Fibroblast of lung (primary cell): Measurements from ENCODE around the gene HDAC8. TPM values are rescaled to one million over a fixed set of nuclear protein-coding genes. Genes with fewer than 3 reads are reported as not detected.
"Not testable (repeated sequence)": the region's sequence is repeated elsewhere in the genome, so short reads cannot be mapped to it uniquely, and the experiment has no call there.

Experiments used
- DNase-seq, 2 donors: peaks; one replicate each; pipeline versions ENCODE4 v3.0.0 to v3.0.0-alpha.2; 2010; ENCODE audit warnings: low read depth in 2 of 2
- H2AFZ ChIP-seq: 2 replicates; pipeline ENCODE4 v1.5.1; 2012; ENCODE audit warnings: low read length, control low read depth, inconsistent platforms
- H3K27ac ChIP-seq: 2 replicates; pipeline ENCODE4 v1.5.1; 2011; ENCODE audit warnings: low read length, control low read depth; ENCODE audit not compliant: insufficient read depth
- H3K27me3 ChIP-seq: 2 replicates; pipeline ENCODE4 v1.5.1; 2011; ENCODE audit warnings: mild to moderate bottlenecking, low read length; ENCODE audit not compliant: control insufficient read depth, insufficient read depth
- H3K36me3 ChIP-seq: 2 replicates; pipeline ENCODE4 v1.5.1; 2011; ENCODE audit warnings: low read length; ENCODE audit not compliant: control insufficient read depth, insufficient read depth
- H3K4me1 ChIP-seq: 2 replicates; pipeline ENCODE4 v1.5.1; 2011; ENCODE audit warnings: low read length; ENCODE audit not compliant: control insufficient read depth, insufficient read depth; ENCODE audit errors: extremely low read depth
- H3K4me2 ChIP-seq: 2 replicates; pipeline ENCODE4 v1.5.1; 2011; ENCODE audit warnings: low read length, control low read depth; ENCODE audit not compliant: insufficient read depth; ENCODE audit errors: extremely low read depth
- H3K4me3 ChIP-seq, 4 experiments: fragments of 200-600 bp in 1 of 4; sonication (generic) in 1 of 4; replicated peaks in 1 of 4; 2 replicates each; pipeline ENCODE4 v1.5.1; 2011 to 2016; ENCODE audit warnings: low read length in 4 of 4, low read depth in 3 of 4, mild to moderate bottlenecking in 3 of 4, control low read depth in 2 of 4, inconsistent platforms in 1 of 4, mixed read lengths in 1 of 4; ENCODE audit not compliant: insufficient read depth in 1 of 4; ENCODE audit errors: control extremely low read depth in 1 of 4
- H3K79me2 ChIP-seq: 2 replicates; pipeline ENCODE4 v1.5.1; 2012; ENCODE audit warnings: mild to moderate bottlenecking, low read length, inconsistent platforms; ENCODE audit not compliant: control insufficient read depth, insufficient read depth
- H3K9ac ChIP-seq: 2 replicates; pipeline ENCODE4 v1.5.1; 2011; ENCODE audit warnings: mild to moderate bottlenecking, low read length, control low read depth; ENCODE audit not compliant: insufficient read depth
- H3K9me3 ChIP-seq: 2 replicates; pipeline ENCODE4 v1.5.1; 2012; ENCODE audit warnings: low read depth, low read length; ENCODE audit not compliant: control insufficient read depth, insufficient read depth
- H4K20me1 ChIP-seq: 2 replicates; pipeline ENCODE4 v1.5.1; 2011; ENCODE audit warnings: low read length; ENCODE audit not compliant: control insufficient read depth, insufficient read depth; ENCODE audit errors: extremely low read depth
- CTCF ChIP-seq, 2 donors: IDR thresholded peaks in 1 of 2; conservative IDR thresholded peaks in 1 of 2; 1 replicate in 1 of 2; 2 replicates in 1 of 2; pipeline ENCODE4 v1.5.1; 2011 to 2012; ENCODE audit warnings: low read length in 2 of 2, control low read depth in 1 of 2, inconsistent platforms in 1 of 2, low read depth in 1 of 2, mild to moderate bottlenecking in 1 of 2
- EZH2 ChIP-seq: IDR thresholded peaks from 2 replicates; pipeline ENCODE4 v1.5.1; 2012; ENCODE audit warnings: low read length, control low read depth, mild to moderate bottlenecking; ENCODE audit errors: missing control alignments
- polyA plus RNA-seq, 2 donors: library from polyadenylated mRNA; depleted of rRNA in 1 of 2; stranded (reverse) in 1 of 2; unstranded in 1 of 2; fragments of >200 nt; gene quantifications; 2 replicates each; pipeline ENCODE4 v1.2.1, GENCODE V29; 2011 to 2012; ENCODE audit warnings: missing spikeins in 1 of 2
- total RNA-seq: library from RNA; depleted of rRNA; stranded (reverse); fragments of >200 nt; gene quantifications from 2 replicates; pipeline ENCODE4 v1.2.1, GENCODE V29; 2014

HDAC8 gene
- total and polyA plus RNA-seq, 2 donors (not counting 1 experiment from before 2014, with no cell fraction given) = 25.9 TPM

GRCh38 chrX:72554448-72555140, 18.0 kb downstream of the HDAC8 start:
- Histone ChIP-seq H3K4me3 (no peak overlapping the region), H3K9me3 (no peaks in the 10 kb centered on the region), H4K20me1 (no peaks in the 10 kb centered on the region), H3K27ac (no peak overlapping the region), H3K4me2 (no peak overlapping the region), H3K27me3 (no peaks in the 10 kb centered on the region), H3K9ac (no peak overlapping the region), H2AFZ (no peak overlapping the region), H3K36me3 (no peaks in the 10 kb centered on the region), H3K79me2 (no peaks in the 10 kb centered on the region), H3K4me1 (no peaks in the 10 kb centered on the region)
- TF ChIP-seq EZH2 (no peak), CTCF (conservative IDR thresholded peaks at IDR 0.05 in 1 of 2, IDR thresholded peaks at IDR 0.05 in 1 of 2; ENCODE audit: low read depth in 1 of 2, low read length in 2 of 2) (no peak)
- DNase-seq = no peak

- not testable (repeated sequence) for H3K4me3 ChIP-seq, H2AFZ ChIP-seq, H3K36me3 ChIP-seq, H3K27ac ChIP-seq, H4K20me1 ChIP-seq, H3K27me3 ChIP-seq, H3K79me2 ChIP-seq, H3K4me1 ChIP-seq, H3K9me3 ChIP-seq, H3K4me2 ChIP-seq, H3K9ac ChIP-seq, DNase-seq
Observed at GRCh38 chrX:72552443-72552842, 20.2 kb downstream of the HDAC8 start.

DNA sequence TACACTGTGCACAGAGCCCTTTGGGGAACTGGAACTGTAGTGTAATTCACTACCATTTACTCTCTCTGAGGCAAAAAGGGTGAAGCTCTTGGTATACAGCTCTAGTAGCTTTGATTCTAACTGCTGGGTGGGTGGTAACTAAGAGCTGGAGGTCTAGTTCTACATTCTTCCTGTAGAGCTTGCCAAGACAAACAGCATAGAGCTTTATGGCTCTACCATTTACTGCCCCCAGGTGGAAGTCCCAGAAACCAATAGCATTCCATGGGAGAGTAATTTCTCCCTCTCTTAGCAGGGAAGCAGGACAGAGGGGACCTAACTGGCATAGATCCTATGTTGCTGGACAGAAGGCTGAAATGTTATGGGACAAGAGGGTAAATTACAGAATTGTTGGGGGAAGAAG, 26.7 kb downstream of the HDAC8 start:
- H3K9ac ChIP-seq = no peak overlapping the region
- no peaks in the 10 kb centered on the region for H3K27me3 ChIP-seq
- H3K79me2 ChIP-seq = no peaks in the 10 kb centered on the region
- no peaks in the 10 kb centered on the region for H3K4me1 ChIP-seq
- no peaks in the 10 kb centered on the region for H4K20me1 ChIP-seq
- H3K9me3 ChIP-seq = no peaks in the 10 kb centered on the region
- H3K4me2 ChIP-seq = no peak overlapping the region
- no peak overlapping the region for H3K27ac ChIP-seq
- no peak overlapping the region for H2AFZ ChIP-seq
- no peaks in the 10 kb centered on the region for H3K36me3 ChIP-seq
- no peak overlapping the region for H3K4me3 ChIP-seq
- peak in 1 of 2 donors; percentile 18 for DNase-seq
- TF ChIP-seq CTCF (conservative IDR thresholded peaks at IDR 0.05 in 1 of 2, IDR thresholded peaks at IDR 0.05 in 1 of 2; ENCODE audit: low read depth in 1 of 2, low read length in 2 of 2) = no peak
- no peak for TF ChIP-seq EZH2
